ENCODE results near the gene ROBO1.

The ROBO1 gene

GRCh38 chr3:78809966-78810365 lies 957.8 kb downstream of the ROBO1 start:
- TF ChIP-seq POLR2AphosphoS5 (IDR thresholded peaks at IDR 0.05; ENCODE audit: low read depth, low read length) (no peak), TAF1 (IDR thresholded peaks at IDR 0.05; ENCODE audit: borderline replicate concordance, low read depth, low read length) (no peak), POLR2A (IDR thresholded peaks at IDR 0.05; ENCODE audit: low read depth, low read length) (no peak)
- DNase-seq (ENCODE audit: insufficient read length) (no peak), FAIRE-seq (no peak)

GRCh38 chr3:78804251-78805037 lies 963.4 kb downstream of the ROBO1 start:
- TF ChIP-seq POLR2AphosphoS5 (IDR thresholded peaks at IDR 0.05; ENCODE audit: low read depth, low read length) (no peak), POLR2A (IDR thresholded peaks at IDR 0.05; ENCODE audit: low read depth, low read length) (no peak), TAF1 (IDR thresholded peaks at IDR 0.05; ENCODE audit: borderline replicate concordance, low read depth, low read length) (no peak)
- FAIRE-seq (no peak), DNase-seq (ENCODE audit: insufficient read length) (no peak)

- FAIRE-seq (no peak), DNase-seq (ENCODE audit: insufficient read length) (no peak)
- TF ChIP-seq POLR2AphosphoS5 (IDR thresholded peaks at IDR 0.05; ENCODE audit: low read depth, low read length) (no peak), POLR2A (IDR thresholded peaks at IDR 0.05; ENCODE audit: low read depth, low read length) (no peak), TAF1 (IDR thresholded peaks at IDR 0.05; ENCODE audit: borderline replicate concordance, low read depth, low read length) (no peak)
Measured at GRCh38 chr3:78802562-78802930, 965.3 kb downstream of the ROBO1 start.

- DNase-seq (ENCODE audit: insufficient read length) = no peak
- TF ChIP-seq POLR2A (IDR thresholded peaks at IDR 0.05; ENCODE audit: low read depth, low read length) = no peak
- no peak for TF ChIP-seq POLR2AphosphoS5 (IDR thresholded peaks at IDR 0.05; ENCODE audit: low read depth, low read length)
- no peak for TF ChIP-seq TAF1 (IDR thresholded peaks at IDR 0.05; ENCODE audit: borderline replicate concordance, low read depth, low read length)
- no peak for FAIRE-seq
Measured at GRCh38 chr3:78801926-78802561, 965.8 kb downstream of the ROBO1 start.

- TF ChIP-seq TAF1 (IDR thresholded peaks at IDR 0.05; ENCODE audit: borderline replicate concordance, low read depth, low read length) (no peak), POLR2A (IDR thresholded peaks at IDR 0.05; ENCODE audit: low read depth, low read length) (no peak), POLR2AphosphoS5 (IDR thresholded peaks at IDR 0.05; ENCODE audit: low read depth, low read length) (no peak)
- FAIRE-seq (no peak), DNase-seq (ENCODE audit: insufficient read length) (no peak)
Measured at GRCh38 chr3:78799681-78800080, 968.1 kb downstream of the ROBO1 start.

- no peak for FAIRE-seq
- DNase-seq (ENCODE audit: insufficient read length) = no peak
- TF ChIP-seq POLR2AphosphoS5 (IDR thresholded peaks at IDR 0.05; ENCODE audit: low read depth, low read length) (no peak), TAF1 (IDR thresholded peaks at IDR 0.05; ENCODE audit: borderline replicate concordance, low read depth, low read length) (no peak), POLR2A (IDR thresholded peaks at IDR 0.05; ENCODE audit: low read depth, low read length) (no peak)
Measured at GRCh38 chr3:78798266-78798832, 969.4 kb downstream of the ROBO1 start.

- FAIRE-seq = no peak
- DNase-seq (ENCODE audit: insufficient read length) = no peak
- TF ChIP-seq TAF1 (IDR thresholded peaks at IDR 0.05; ENCODE audit: borderline replicate concordance, low read depth, low read length) = no peak
- TF ChIP-seq POLR2A (IDR thresholded peaks at IDR 0.05; ENCODE audit: low read depth, low read length) = no peak
- no peak for TF ChIP-seq POLR2AphosphoS5 (IDR thresholded peaks at IDR 0.05; ENCODE audit: low read depth, low read length)
Measured at GRCh38 chr3:78794431-78794830, 973.4 kb downstream of the ROBO1 start.

- FAIRE-seq (no peak), DNase-seq (ENCODE audit: insufficient read length) (no peak)
- TF ChIP-seq TAF1 (IDR thresholded peaks at IDR 0.05; ENCODE audit: borderline replicate concordance, low read depth, low read length) (no peak), POLR2A (IDR thresholded peaks at IDR 0.05; ENCODE audit: low read depth, low read length) (no peak), POLR2AphosphoS5 (IDR thresholded peaks at IDR 0.05; ENCODE audit: low read depth, low read length) (no peak)
Measured at GRCh38 chr3:78792733-78793132, 975.1 kb downstream of the ROBO1 start.

GRCh38 chr3:78792212-78792611 lies 975.6 kb downstream of the ROBO1 start:
- FAIRE-seq = no peak
- no peak for DNase-seq (ENCODE audit: insufficient read length)
- TF ChIP-seq POLR2A (IDR thresholded peaks at IDR 0.05; ENCODE audit: low read depth, low read length) (no peak), TAF1 (IDR thresholded peaks at IDR 0.05; ENCODE audit: borderline replicate concordance, low read depth, low read length) (no peak), POLR2AphosphoS5 (IDR thresholded peaks at IDR 0.05; ENCODE audit: low read depth, low read length) (no peak)

GRCh38 chr3:78791753-78792152 lies 976.0 kb downstream of the ROBO1 start:
- no peak for FAIRE-seq
- no peak for DNase-seq (ENCODE audit: insufficient read length)
- TF ChIP-seq TAF1 (IDR thresholded peaks at IDR 0.05; ENCODE audit: borderline replicate concordance, low read depth, low read length) = no peak

- no peak for FAIRE-seq
- TF ChIP-seq TAF1 (IDR thresholded peaks at IDR 0.05; ENCODE audit: borderline replicate concordance, low read depth, low read length) = no peak
- no peak for TF ChIP-seq POLR2AphosphoS5 (IDR thresholded peaks at IDR 0.05; ENCODE audit: low read depth, low read length)
- TF ChIP-seq POLR2A (IDR thresholded peaks at IDR 0.05; ENCODE audit: low read depth, low read length) = no peak
- DNase-seq (ENCODE audit: insufficient read length) = no peak
Measured at GRCh38 chr3:78788839-78789238, 979.0 kb downstream of the ROBO1 start.

- no peak for FAIRE-seq
- no peak for TF ChIP-seq TAF1 (IDR thresholded peaks at IDR 0.05; ENCODE audit: borderline replicate concordance, low read depth, low read length)
- TF ChIP-seq POLR2AphosphoS5 (IDR thresholded peaks at IDR 0.05; ENCODE audit: low read depth, low read length) = no peak
- TF ChIP-seq POLR2A (IDR thresholded peaks at IDR 0.05; ENCODE audit: low read depth, low read length) = no peak
- DNase-seq (ENCODE audit: insufficient read length) = no peak
Measured at GRCh38 chr3:78785004-78785403, 982.8 kb downstream of the ROBO1 start.

All from GM12892 (cell line).